GM19025 (cell line): ENCODE measurements around the gene RASSF3.

Source experiments
- ATAC-seq: cut with Tn5 transposase; IDR thresholded peaks from one replicate; pipeline ENCODE4 v1.9.1; 2021; ENCODE audit warnings: mild to moderate bottlenecking, low read depth, moderate library complexity; ENCODE audit not compliant: unreplicated experiment

The RASSF3 gene

GRCh38 chr12:64718649-64719048 lies 108.4 kb downstream of the RASSF3 start:
- ATAC-seq, result no peak

- no peak for ATAC-seq
Measured at GRCh38 chr12:64720884-64721283, 110.6 kb downstream of the RASSF3 start.

GRCh38 chr12:64722835-64723234 lies 112.5 kb downstream of the RASSF3 start:
- ATAC-seq, result no peak

- ATAC-seq, result no peak
Measured at GRCh38 chr12:64723630-64724029, 113.3 kb downstream of the RASSF3 start.

- ATAC-seq, result no peak
Measured at GRCh38 chr12:64724201-64724745, 114.0 kb downstream of the RASSF3 start.

GRCh38 chr12:64729909-64730587 lies 119.8 kb downstream of the RASSF3 start:
- ATAC-seq, result no peak

- no peak for ATAC-seq
Measured at GRCh38 chr12:64730588-64730969, 120.3 kb downstream of the RASSF3 start.

GRCh38 chr12:64731683-64732082 lies 121.4 kb downstream of the RASSF3 start:
- ATAC-seq, result no peak

- ATAC-seq, result no peak
Measured at GRCh38 chr12:64733857-64734256, 123.6 kb downstream of the RASSF3 start.

GRCh38 chr12:64735442-64735841 lies 125.1 kb downstream of the RASSF3 start:
- ATAC-seq, result no peak

- no peak for ATAC-seq
Measured at GRCh38 chr12:64736771-64737170, 126.5 kb downstream of the RASSF3 start.

- no peak for ATAC-seq
Measured at GRCh38 chr12:64737539-64737938, 127.2 kb downstream of the RASSF3 start.

- ATAC-seq, result no peak
Measured at GRCh38 chr12:64739778-64740177, 129.5 kb downstream of the RASSF3 start.

GRCh38 chr12:64740646-64741045 lies 130.4 kb downstream of the RASSF3 start:
- ATAC-seq, result no peak

- ATAC-seq, result no peak
Measured at GRCh38 chr12:64742416-64742815, 132.1 kb downstream of the RASSF3 start.

GRCh38 chr12:64743206-64743605 lies 132.9 kb downstream of the RASSF3 start:
- no peak for ATAC-seq

- no peak for ATAC-seq
Measured at GRCh38 chr12:64744422-64745258, 134.3 kb downstream of the RASSF3 start.

- ATAC-seq, result no peak
Measured at GRCh38 chr12:64745259-64745807, 135.0 kb downstream of the RASSF3 start.

GRCh38 chr12:64745980-64746379 lies 135.7 kb downstream of the RASSF3 start:
- ATAC-seq, result no peak

- ATAC-seq, result no peak
Measured at GRCh38 chr12:64746663-64747062, 136.4 kb downstream of the RASSF3 start.
